ENCODE results near the gene TMEM120B.

DNA sequence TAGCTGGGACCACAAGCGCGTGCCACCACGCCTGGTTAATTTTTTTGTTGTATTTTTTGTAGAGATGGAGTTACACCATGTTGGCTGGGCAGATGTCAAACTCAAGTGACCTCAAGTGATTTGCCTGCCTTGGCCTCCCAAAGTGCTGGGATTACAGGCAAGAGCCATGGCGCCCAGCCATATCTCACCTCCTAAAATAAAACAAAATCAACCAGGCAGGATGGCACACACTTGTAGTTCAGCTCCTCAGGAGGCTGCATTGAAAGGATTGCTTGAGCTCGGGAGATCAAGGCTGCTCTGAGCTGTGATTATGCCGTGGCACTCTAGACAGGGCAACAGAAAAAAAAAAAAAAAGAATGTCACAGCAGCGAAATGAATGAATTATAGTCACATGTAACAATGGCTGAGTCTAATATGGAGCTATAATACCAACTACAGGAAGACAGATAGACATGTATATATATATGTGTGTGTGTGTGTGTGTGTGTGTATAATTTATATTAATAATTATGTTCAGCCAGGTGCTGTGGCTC, 19.3 kb upstream of the TMEM120B start:
- TF ChIP-seq, protein P1, sequence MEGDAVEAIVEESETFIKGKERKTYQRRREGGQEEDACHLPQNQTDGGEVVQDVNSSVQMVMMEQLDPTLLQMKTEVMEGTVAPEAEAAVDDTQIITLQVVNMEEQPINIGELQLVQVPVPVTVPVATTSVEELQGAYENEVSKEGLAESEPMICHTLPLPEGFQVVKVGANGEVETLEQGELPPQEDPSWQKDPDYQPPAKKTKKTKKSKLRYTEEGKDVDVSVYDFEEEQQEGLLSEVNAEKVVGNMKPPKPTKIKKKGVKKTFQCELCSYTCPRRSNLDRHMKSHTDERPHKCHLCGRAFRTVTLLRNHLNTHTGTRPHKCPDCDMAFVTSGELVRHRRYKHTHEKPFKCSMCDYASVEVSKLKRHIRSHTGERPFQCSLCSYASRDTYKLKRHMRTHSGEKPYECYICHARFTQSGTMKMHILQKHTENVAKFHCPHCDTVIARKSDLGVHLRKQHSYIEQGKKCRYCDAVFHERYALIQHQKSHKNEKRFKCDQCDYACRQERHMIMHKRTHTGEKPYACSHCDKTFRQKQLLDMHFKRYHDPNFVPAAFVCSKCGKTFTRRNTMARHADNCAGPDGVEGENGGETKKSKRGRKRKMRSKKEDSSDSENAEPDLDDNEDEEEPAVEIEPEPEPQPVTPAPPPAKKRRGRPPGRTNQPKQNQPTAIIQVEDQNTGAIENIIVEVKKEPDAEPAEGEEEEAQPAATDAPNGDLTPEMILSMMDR (IDR thresholded peaks at IDR 0.05), result no peak
- no peak for TF ChIP-seq POLR2A (IDR thresholded peaks at IDR 0.05)

Measured in Peyer's patch (tissue), 4 donors.